ENCODE measurements around the gene COA6.

Gene COA6

GRCh38 chr1:234413990-234414389, 40.7 kb downstream of the COA6 start:
- DNase-seq, result no peak

- DNase-seq, result no peak
Measured at GRCh38 chr1:234427950-234428646, 54.8 kb downstream of the COA6 start.

GRCh38 chr1:234429434-234429806, 56.2 kb downstream of the COA6 start:
- no peak for DNase-seq

- no peak for DNase-seq
Measured at GRCh38 chr1:234430691-234431090, 57.4 kb downstream of the COA6 start.

- DNase-seq, result no peak
Measured at GRCh38 chr1:234431255-234431654, 58.0 kb downstream of the COA6 start.

GRCh38 chr1:234433563-234434285, 60.5 kb downstream of the COA6 start:
- DNase-seq, result no peak
